Neural cell (in vitro differentiated cells): Measurements from ENCODE around the gene GFPT1.

ENCODE experiments used
- CTCF ChIP-seq: fragments of 450-650 bp; IDR thresholded peaks from 2 replicates; pipeline ENCODE4 v1.5.1; 2014; ENCODE audit warnings: antibody characterized with exemption, mild to moderate bottlenecking, moderate library complexity; ENCODE audit not compliant: poor library complexity, severe bottlenecking
- EZH2 ChIP-seq: fragments of 200-600, 300-800 bp; shearing (Covaris generic), sonication (generic); IDR thresholded peaks from 2 replicates; pipeline ENCODE4 v1.6.1; 2014; ENCODE audit warnings: antibody characterized with exemption, low read length, borderline replicate concordance, mild to moderate bottlenecking; ENCODE audit not compliant: insufficient read depth, poor library complexity, severe bottlenecking
- MXI1 ChIP-seq: fragments of 450-650 bp; conservative IDR thresholded peaks from 2 replicates; pipeline ENCODE4 v1.6.1; 2014; ENCODE audit warnings: antibody characterized with exemption, mild to moderate bottlenecking; ENCODE audit not compliant: poor library complexity, severe bottlenecking
- POLR2AphosphoS5 ChIP-seq: IDR thresholded peaks from 2 replicates; pipeline ENCODE4 v1.6.1; 2012
- REST ChIP-seq: IDR thresholded peaks from 2 replicates; pipeline ENCODE4 v1.6.1; 2012; ENCODE audit warnings: borderline replicate concordance
- TAF1 ChIP-seq: IDR thresholded peaks from 2 replicates; pipeline ENCODE4 v1.6.1; 2012; ENCODE audit warnings: low read depth

GRCh38 chr2:69306822-69307578, 80.0 kb downstream of the GFPT1 start:
- TF ChIP-seq CTCF (peak; percentile 86), MXI1 (peak; percentile 53), EZH2 (no peak), REST (no peak), POLR2AphosphoS5 (no peak), TAF1 (no peak)
